ENCODE results near the gene SLC7A4. TPM values are rescaled to one million over a fixed set of nuclear protein-coding genes. Genes with fewer than 3 reads are reported as not detected.
A peak's percentile ranks its signal among the peaks of the same experiment; 100 is the strongest.
"Not testable (repeated sequence)": the region's sequence is repeated elsewhere in the genome, so short reads cannot be mapped to it uniquely, and the experiment has no call there.

The SLC7A4 gene
- polyA plus RNA-seq (ENCODE audit: insufficient read length in 10 of 10) = 1 to 10 TPM in 5 of 10 donors, under 1 TPM in 5; 0.50 to 2.1 (median 1.00) TPM
- long read RNA-seq, donor 1 = 0 reads
- long read RNA-seq, donor 2 = 0 reads
- long read RNA-seq, donor 3 = 0 reads
- long read RNA-seq, donor 4 = 0 reads
- long read RNA-seq, donor 5 = 0 reads
- long read RNA-seq, donor 6 = 0 reads
- long read RNA-seq, donor 7 = 0 reads
- long read RNA-seq, donor 8 = 0 reads
- long read RNA-seq, donor 9 = 0 reads

- DNase-seq = peak in 1 of 3 donors; percentile 41
Measured at GRCh38 chr22:21032037-21032867, at the start of gene SLC7A4. Gene SLC7A4 (minus strand): TSS chr22:21032561. CDS start chr22:21031812, 749 bp downstream.

GRCh38 chr22:21080435-21081137 is 48.2 kb upstream of the SLC7A4 start:
- no peak for DNase-seq

GRCh38 chr22:21079493-21079892 is 47.1 kb upstream of the SLC7A4 start:
- DNase-seq = no peak

- DNase-seq = no peak
Measured at GRCh38 chr22:21078916-21079315, 46.6 kb upstream of the SLC7A4 start.

- DNase-seq = no peak
Measured at GRCh38 chr22:21077884-21078508, 45.6 kb upstream of the SLC7A4 start.

- peak in 1 of 3 donors; percentile 12 for DNase-seq
Measured at GRCh38 chr22:21076912-21077625, 44.7 kb upstream of the SLC7A4 start.

GRCh38 chr22:21075516-21076138 is 43.3 kb upstream of the SLC7A4 start:
- DNase-seq = no peak

- peak in 1 of 3 donors; percentile 19 for DNase-seq
Measured at GRCh38 chr22:21074102-21074715, 41.8 kb upstream of the SLC7A4 start.

- no peak for DNase-seq
Measured at GRCh38 chr22:21073482-21073881, 41.1 kb upstream of the SLC7A4 start.

- no peak for DNase-seq
Measured at GRCh38 chr22:21073023-21073422, 40.7 kb upstream of the SLC7A4 start.

GRCh38 chr22:21071796-21072195 is 39.4 kb upstream of the SLC7A4 start:
- not testable (repeated sequence) for DNase-seq

GRCh38 chr22:21070690-21071615 is 38.6 kb upstream of the SLC7A4 start:
- no peak for DNase-seq

GRCh38 chr22:21069375-21069774 is 37.0 kb upstream of the SLC7A4 start:
- no peak for DNase-seq

GRCh38 chr22:21068681-21069276 is 36.4 kb upstream of the SLC7A4 start:
- DNase-seq = no peak

- no peak for DNase-seq
Measured at GRCh38 chr22:21067901-21068680, 35.7 kb upstream of the SLC7A4 start.

GRCh38 chr22:21067075-21067900 is 34.9 kb upstream of the SLC7A4 start:
- no peak for DNase-seq
